Breast epithelium (tissue), 3 donors: ENCODE data around the gene ASB5.

Experiments used
- CTCF ChIP-seq, 3 donors: fragments of 450-650 bp; IDR thresholded peaks; one replicate each; pipeline ENCODE4 v1.5.1; 2016 to 2017; ENCODE audit warnings: antibody characterized with exemption in 3 of 3, mild to moderate bottlenecking in 3 of 3, moderate library complexity in 3 of 3
- POLR2A ChIP-seq: fragments of 450-650 bp; IDR thresholded peaks from one replicate; pipeline ENCODE4 v1.6.1; 2016; ENCODE audit warnings: antibody characterized with exemption, mild to moderate bottlenecking, moderate library complexity

- TF ChIP-seq CTCF (IDR thresholded peaks at IDR 0.05) (no peak), POLR2A (no peak)
Observed at GRCh38 chr4:176307666-176307930, 38.6 kb upstream of the ASB5 start.
